GM19023 (cell line): Measurements from ENCODE around the gene ANTKMT.
A peak's percentile ranks its signal among the peaks of the same experiment; 100 is the strongest.
"Not testable (repeated sequence)": the region's sequence is repeated elsewhere in the genome, so short reads cannot be mapped to it uniquely, and the experiment has no call there.

ENCODE experiments used
- ATAC-seq: cut with Tn5 transposase; IDR thresholded peaks from one replicate; pipeline ENCODE4 v1.9.1; 2021; ENCODE audit warnings: mild to moderate bottlenecking, moderate library complexity; ENCODE audit not compliant: unreplicated experiment

The ANTKMT gene

DNA sequence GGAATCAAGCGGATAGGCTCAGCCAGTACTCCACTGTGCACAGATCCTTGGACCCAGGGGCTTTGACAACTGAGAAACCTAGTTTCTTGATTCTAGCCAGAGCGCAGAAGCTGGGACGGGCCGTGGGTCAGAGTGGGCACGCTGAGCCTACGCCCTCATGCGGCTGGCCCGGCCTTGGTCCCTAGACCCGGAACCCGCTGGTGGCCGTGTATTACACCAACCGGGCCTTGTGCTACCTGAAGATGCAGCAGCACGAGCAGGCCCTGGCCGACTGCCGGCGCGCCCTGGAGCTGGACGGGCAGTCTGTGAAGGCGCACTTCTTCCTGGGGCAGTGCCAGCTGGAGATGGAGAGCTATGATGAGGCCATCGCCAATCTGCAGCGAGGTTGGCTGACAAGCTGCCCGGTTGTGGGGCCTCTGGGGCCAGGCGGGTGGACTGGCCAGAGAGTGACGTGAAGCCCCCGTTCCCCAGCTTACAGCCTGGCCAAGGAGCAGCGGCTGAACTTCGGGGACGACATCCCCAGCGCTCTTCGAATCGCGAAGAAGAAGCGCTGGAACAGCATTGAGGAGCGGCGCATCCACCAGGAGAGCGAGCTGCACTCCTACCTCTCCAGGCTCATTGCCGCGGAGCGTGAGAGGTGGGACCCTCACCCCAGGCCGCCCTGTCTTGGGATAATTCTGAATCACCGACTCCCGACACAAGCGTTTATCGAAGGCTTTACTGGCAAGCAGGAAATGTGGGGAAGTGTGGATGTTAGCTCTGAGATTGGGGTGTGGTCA is 39.8 kb upstream of the ANTKMT start:
- no peak for ATAC-seq

DNA sequence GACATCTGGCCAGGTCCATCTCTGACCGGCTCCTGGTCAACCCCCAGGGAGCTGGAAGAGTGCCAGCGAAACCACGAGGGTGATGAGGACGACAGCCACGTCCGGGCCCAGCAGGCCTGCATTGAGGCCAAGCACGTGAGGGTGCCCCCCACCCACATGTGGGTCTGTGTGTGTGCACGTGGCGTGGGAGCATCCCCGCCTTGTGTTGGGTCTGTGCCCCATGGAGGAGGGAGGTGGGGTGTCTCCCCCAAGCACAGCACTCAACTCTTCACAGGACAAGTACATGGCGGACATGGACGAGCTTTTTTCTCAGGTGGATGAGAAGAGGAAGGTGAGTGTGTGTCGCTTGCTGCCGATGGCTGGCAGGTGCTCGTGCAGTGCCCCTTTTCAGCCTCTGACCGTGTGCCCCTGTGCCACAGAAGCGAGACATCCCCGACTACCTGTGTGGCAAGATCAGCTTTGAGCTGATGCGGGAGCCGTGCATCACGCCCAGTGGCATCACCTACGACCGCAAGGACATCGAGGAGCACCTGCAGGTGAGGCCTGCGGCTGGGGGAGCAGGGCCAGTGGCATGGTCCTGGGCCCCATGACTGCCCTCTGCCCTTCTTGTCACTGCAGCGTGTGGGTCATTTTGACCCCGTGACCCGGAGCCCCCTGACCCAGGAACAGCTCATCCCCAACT is 39.1 kb upstream of the ANTKMT start:
- ATAC-seq, result no peak

DNA sequence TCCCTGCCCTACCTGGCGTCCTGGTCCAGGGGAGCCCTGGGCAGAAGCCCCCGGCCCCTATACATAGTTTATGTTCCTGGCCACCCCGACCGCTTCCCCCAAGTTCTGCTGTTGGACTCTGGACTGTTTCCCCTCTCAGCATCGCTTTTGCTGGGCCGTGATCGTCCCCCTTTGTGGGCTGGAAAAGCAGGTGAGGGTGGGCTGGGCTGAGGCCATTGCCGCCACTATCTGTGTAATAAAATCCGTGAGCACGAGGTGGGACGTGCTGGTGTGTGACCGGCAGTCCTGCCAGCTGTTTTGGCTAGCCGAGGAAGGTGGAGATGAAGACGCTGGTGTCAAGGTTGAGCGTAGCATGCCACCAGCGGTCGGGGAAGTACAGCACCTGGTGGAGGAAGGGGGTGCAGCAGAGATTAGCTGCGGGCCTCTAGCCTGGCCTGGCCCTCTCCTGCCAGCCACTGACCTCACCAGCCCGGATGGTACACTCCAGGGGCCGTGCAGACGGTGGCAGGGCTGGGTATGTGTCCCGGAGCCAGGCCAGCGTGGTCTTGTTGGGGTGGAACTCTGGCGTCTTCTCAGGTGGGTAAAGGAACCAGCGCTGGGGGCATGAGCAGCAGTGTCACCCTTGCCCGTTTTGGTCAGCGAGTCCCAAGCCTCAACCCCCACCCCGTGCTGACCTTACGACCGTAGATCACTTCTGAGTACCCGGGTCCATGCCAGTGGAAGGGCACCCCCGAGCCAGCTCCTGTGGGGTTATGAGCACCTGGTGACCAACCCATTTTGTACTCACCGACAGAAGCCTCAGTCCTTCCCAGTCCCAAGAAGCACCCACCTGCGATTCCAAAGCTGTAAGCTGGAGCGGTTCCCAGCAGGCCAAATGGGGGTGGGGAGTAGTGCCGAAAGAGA is 38.2 kb upstream of the ANTKMT start:
- ATAC-seq, result no peak

DNA sequence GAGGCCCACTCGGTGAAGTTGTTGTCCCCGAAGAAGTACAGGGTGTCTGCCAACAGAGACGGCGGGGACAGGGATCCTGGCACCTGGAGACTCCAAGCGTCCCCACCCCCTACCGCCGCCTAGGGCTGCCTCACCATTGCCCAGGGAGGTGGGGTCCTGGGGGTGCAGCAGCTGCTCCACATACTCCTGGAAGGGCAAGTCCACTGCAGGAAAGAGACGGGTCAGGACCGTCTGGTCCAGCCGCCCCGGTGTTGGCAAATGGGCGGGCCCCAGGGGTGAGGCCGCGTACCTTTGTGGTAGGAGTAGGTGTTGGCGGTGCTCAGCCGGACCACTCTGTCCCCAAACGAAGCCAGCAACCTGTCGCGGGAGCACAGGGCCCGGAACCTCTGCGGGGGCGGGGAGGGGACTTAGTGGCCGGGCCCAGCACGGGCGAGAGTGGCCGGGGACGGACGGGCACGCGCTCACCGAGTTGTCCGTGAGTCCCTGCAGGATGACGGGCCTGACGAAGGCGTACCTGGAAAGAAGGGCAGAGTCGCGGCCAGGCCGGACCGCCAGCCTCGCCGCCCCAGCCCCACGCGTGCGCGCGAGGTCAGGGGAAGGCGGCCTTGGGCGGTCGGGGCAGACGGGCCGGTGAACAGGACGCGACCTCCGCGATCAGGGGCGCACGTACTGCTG is 37.4 kb upstream of the ANTKMT start:
- ATAC-seq, result no peak

DNA sequence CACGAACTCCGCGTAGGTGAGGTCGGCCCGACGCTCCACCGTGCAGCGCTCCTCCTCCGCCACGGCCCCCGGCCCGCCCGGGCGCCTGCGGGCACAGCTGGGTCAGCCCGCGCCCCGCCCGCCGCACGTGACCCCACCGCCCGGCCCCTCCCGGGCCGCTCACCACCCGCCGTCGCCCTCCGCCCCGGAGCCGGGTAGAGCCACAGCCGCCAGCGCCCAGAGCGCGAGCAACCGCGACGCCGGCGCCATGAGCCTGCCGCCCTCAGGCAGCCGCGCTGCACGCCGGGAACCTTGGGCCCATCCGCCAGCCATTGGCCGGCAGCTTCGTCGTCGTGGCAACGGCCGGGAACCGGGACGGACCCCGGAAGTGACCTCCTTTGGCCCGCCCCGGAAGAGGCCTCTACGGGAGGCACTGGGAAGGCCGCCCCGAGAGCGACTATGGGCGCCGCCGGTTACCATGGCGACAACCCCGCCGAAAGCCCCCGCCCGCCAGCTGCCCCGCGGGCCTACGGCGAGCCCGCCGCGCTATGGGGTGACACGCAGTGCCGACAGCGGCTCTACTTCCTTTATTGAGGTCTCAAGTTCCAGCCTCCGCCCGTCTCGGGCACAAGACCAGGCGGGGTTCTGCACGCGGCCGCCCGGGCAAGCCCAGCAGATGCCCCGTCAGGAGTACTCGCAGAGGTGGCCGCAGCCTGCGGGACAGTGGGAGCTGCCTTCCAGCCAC is 36.7 kb upstream of the ANTKMT start, which contains the start of gene JMJD8:
Gene JMJD8 (minus strand): TSS at position 264 of the 724 bp plus-strand sequence. CDS start 15 bp downstream, at position 249.
- peak; percentile 65 for ATAC-seq

DNA sequence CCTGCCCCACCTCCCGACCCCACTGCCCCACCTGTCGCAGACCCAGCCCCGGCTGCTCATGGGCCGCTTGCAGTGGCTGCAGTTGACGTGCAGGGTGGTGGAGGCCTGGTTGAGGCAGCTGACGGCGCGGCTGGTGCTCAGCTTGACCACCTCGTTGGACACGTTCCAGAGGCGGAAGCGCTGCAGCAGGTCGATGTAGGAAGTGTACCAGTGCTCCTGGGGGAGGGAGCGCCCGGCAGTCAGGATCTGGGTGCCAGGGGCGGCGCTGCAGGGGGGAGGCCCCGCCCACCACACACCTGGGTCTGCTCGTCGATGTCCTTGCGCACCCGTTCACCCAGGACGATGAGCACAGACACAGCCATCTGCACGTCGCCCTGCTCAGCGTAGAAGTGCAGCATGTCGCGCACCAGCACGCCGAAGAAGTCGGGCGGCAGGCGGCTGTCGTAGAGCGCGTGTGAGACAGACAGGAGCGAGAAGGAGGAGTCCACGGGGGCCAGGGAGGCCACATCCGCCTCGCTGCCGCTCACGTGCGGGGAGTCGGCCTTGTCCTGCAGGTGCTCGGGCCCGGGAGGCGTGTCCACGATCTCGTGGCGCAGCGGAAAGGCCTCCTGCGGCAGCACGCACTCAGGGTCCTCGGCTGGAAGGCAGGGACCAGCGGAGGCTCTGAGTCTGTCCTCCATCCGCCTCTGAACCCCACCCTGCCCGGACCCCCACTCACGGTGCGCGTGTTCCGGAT is 35.8 kb upstream of the ANTKMT start:
- ATAC-seq, result no peak

DNA sequence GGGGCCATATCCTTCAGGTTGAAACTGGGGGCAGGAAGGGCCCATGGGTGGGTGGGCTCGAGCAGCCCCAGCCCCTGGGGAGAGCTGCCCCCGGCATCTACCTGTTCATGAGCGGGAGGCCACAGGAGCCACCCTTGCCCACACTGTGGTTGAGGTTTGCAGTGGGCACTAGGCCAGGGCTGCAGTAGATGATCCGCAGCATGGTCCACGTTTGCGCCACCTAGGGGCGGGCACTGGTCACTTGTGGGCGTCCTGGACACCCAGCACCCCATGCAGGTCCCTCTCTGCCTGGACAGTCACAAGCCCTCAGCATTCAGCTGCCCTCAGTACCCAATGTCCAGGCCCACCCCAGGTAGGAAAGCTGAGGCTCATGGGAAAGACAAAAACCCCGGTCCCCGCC is 35.0 kb upstream of the ANTKMT start:
- no peak for ATAC-seq

DNA sequence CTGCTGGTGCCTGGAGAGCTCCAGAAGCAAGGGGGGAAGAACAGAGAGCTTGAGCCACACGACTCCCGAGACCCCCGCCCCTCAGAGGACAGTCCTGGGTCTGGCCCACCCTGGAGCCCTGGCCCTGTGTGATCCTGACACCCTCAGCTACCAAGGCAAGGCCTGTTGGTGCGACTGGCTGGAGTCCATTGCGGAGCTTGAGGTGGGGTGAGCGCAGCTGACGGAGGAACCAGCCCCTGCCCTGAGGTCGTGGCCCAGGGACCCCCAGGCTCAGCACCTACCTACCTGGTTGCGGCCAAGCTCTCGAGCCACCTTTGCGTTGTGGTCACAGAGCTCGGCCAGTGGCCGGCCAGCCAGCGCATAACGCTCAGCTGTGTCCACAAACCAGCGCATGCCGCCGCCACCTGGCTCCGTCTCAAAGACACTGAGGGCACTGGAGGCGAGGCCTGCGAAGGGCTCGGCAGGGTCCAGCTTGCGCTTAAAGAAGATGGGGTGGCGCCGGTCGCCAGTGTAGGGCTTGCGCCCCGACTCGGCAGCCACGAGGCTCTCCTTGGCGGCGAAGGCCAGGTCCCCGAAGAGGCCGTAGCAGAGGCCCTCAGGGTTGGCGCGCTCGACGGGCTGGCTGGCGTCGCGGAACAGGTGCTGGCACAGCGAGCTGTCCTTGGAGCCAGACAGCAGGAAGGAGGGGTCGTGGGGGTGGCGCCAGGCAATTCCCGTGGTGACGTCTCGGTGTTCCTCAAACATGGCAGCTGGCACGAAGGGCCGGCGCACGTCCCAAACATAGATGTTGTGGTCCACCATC is 34.3 kb upstream of the ANTKMT start:
- ATAC-seq, result no peak

DNA sequence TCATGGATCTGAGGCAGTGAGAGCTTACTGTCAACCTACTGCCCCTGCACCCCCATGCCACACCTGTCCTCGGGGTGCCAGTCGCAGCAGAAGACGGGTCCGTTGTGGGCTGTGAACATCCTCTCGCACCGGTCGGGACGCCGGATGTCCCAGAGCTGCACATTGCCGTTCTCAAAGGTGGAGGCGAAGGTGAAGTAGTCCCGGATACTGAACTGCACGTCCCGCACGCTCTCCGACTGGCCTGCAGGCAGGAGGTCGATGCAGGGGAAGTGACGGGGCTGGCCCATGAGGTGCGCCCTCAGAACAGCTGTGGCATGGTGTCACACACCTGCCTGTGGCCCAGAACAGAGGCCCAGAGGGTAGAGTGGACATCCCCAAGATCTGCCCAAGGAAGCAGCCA is 33.4 kb upstream of the ANTKMT start:
- no peak for ATAC-seq

DNA sequence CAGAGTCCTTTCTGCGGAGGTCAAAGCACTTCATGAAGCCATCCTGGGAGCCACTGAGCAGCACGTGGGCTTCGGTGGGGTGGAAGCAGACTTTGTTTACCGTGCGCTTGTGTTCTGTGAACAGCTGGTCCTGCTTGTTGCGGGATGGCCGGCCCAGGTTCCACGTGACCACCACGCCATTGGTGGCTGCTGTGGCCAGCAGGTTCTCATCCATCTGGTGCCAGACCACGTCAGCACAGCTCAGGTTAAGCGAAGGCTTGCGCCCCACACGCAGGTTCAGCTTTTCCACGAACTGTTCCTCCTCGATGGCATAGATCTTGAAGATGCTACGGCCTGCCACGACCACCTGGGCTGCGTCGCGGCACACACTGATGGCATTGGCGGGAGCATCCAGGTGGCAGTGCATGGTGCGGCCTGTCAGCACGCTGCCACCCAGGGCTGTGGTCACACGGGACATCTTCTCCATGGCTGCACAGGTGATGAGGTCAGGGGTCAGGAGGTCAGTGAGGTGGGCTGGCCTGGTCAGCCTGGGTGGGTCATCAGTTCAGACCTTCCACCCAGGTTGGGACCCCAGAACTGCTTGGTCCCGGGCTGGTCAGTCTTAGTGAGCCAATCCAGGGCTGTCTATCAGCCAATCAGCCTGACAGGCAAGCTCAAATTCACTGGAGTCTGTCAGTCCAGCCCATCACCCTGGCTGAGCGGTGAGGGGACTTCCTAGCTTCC is 31.6 kb upstream of the ANTKMT start:
- ATAC-seq, result no peak

DNA sequence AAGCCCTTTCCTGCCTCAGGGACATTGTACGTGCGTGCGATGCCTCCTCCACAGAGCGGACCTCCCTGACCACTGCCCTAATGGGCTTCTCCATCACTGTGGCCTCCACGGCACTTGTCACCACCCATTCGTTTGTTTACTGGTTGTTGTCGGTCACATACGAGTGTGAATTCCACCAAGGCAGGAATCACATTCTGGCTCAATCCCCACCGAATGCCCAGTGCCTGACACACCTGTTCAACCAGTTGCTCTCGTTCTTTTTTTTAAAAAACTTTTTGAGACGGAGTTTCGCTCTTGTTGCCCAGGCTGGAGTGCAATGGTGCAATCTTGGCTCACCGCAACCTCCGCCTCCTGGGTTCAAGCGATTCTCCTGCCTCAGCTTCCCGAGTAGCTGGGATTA is 29.7 kb upstream of the ANTKMT start:
- not testable (repeated sequence) for ATAC-seq

DNA sequence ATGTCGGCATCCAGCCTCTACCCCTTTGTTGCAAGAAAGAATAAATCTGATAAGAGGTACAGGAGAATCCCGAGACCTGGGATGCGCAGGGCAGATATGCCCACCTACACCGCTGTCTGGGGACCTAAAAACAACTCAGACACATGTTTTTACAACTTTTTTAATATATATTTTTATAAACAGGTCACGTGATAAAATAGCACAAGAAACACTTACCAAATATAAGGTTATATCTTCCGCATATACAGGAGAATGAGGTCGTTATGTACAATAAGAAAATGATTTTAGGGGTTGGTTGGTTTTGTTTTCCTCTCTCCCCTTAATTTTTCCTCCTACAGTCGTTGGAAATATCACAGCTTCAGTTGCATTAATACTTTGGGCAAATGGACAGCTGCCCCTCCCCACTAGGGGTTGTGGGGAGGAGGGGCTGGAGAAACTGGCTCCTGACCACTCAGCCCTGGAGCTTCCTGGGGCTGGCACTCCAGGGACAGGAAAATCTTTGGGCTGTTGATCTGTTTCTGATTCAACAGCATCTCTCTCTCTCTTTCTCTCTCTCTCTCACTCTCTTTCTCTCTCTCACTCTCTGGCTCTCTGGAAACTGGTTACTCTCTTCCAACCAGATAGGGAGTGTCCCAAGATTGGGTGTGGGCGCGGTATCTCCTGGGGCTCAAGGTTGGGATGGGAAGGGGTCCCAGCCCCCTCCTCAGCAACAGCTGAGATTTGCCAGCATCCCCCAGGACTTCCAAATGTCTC is 28.4 kb upstream of the ANTKMT start:
- no peak for ATAC-seq

DNA sequence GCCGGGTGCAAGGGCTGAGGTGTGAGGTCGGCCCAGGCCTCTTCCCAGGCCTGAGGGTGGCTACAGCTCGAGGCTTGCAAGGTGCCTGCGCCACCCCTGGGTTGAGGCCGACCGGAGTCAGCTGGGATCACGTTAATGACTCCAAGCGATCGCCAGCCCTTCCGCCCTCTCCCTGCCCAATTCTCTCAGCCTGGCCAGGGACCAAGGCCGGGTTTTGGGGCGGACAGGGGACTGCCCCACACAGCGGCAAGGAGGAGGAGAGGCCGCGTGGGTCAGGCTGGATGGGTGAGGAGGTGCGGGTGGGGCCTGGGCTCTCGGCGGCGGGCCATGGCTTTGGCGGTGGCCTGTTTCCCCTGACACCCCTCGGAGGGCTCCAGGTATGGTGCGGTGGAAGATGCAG is 27.6 kb upstream of the ANTKMT start:
- ATAC-seq, result no peak

DNA sequence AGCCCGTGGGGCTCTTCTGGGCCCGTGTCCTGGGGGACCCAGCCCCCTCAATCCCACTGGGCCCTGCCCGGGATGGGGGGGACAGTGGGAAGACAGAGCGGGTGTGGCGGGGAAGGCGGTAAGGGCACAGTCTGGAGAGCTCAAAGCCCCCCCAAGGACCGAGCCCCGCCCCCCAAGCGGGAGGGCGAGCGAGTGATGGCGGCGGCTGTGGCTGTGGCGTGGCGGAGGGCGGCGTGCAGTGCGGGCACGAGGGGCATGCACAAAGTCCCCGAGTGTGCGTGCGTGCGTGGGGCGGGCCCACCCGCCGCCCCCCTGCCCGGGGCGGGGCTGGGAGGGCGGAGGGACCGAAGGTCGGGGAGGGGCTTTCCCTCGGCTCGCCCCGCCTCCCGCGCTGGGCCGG is 27.2 kb upstream of the ANTKMT start:
- no peak for ATAC-seq

DNA sequence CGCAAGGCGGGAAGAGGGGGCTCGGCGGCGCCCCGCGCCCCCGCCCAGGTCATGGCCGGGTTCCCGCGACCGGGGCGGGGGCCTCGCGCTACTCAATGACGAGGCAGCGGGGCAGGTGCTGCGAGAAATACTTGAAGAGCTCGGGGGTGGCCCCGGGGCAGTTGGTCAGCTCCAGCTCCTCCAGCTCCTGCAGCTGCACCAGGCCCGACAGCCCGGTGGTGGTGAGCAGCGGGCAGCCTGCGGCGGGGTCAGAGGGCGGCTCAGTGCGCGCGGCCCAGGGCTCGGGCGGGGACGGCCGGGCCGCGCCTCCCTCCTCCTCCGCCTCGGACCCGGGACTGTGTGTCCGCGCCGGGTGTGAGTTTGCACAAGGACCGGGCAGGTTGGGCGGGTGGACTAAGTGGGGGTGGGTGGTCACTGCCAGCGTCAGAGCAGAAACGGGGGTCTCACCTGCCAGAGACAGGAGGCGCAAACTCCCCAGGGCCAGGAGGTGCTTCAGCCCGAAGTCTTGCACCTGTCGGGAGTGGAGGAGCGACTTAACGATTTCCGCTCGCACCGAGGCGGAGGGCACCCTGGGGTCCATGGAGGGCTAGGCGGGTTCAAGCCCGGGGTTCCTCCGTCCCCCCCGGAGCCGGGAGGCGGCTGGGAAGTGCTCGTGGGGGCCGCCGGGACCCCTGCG is 26.6 kb upstream of the ANTKMT start:
- ATAC-seq, result no peak

DNA sequence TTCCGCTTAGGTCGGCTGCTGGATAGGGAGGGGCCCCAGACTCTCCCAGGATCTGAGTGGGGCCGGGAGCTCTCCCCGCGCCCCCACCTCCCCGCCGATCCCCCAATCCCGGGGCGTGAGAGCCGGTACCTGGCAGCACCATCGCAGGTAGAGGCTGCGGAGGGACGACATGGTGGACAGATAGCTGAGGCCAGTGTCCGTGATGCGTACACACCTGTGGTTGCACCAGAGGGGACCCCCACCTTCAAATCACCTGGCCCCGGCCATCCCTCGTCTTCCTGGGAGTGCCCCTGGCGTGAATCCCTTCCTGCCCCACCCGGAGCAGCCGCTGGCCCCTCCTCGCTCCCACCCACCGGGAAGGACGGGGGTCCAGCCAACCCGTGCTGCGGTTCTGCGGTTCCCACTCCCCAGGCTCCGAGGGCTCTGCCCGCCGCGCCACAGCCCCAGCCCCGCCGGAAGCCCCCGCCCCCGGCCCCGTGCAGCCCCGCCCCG is 26.0 kb upstream of the ANTKMT start:
- ATAC-seq, result no peak
